ENCODE data around the gene TTLL11.
"Not testable (repeated sequence)": the region's sequence is repeated elsewhere in the genome, so short reads cannot be mapped to it uniquely, and the experiment has no call there.

Gene TTLL11

DNA sequence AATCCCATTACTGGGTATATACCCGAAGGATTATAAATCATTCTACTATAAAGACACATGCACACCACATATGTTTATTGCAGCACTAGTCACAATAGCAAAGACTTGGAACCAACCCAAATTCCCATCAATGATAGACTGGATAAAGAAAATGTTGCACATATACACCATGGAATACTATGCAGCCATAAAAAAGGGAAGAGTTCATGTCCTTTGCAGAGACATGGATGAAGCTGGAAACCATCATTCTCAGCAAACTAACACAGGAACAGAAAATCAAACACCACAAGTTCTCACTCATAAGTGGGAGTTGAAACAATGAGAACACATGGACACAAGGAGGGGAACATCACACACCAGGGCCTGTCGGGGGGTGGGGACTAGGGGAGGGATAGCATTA, 198.7 kb downstream of the TTLL11 start:
- not testable (repeated sequence) for DNase-seq

DNA sequence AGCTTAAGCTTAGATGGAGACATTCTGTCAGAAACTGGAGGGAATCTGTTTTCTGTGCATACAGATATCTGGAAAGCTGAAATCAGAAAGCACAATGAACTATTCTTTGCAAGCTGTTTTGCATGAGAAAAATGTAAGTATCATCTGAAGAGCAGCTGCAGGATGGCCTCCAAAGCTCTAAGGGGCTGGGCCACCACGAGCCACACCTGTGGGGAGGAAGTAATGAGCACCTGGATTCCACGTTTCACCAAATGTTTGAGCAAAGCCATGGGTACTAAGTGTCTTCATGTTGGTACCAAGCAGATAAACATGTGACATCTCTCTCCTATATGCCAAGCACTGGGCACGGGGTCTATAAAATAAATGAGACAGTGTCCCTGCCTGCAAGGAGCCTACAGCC, 199.3 kb downstream of the TTLL11 start:
- DNase-seq = no peak

GRCh38 chr9:121892706-121893105, 200.4 kb downstream of the TTLL11 start:
- no peak for DNase-seq

GRCh38 chr9:121890746-121891145, 202.4 kb downstream of the TTLL11 start:
- DNase-seq = no peak

DNA sequence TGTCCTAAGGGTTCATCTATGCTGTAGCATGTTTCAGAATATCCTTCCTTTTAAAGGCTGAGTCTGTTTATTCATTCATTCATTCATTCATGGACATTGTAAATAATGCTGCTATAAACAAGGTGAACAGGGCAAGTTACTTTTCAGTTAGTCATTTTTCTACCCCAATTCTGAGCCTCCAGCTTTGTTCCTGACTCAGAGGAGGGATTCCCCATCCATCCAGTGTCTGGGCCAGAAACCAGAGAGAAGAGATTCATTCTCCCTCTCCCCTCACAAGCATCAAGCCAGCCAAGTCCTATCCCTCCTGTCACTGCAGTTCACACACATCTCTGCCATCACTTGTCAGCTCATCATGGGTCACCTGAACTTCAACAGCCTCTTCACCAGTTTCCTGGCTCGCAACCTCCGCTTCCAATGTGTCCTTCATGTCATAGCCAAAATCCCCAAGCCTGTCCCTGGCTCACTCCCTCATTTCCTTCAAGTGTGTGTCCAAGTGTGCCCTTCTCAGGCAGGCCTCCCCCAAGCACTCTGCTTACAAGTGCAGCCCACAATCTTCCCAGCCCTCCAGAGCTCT, 203.0 kb downstream of the TTLL11 start:
- no peak for DNase-seq

DNA sequence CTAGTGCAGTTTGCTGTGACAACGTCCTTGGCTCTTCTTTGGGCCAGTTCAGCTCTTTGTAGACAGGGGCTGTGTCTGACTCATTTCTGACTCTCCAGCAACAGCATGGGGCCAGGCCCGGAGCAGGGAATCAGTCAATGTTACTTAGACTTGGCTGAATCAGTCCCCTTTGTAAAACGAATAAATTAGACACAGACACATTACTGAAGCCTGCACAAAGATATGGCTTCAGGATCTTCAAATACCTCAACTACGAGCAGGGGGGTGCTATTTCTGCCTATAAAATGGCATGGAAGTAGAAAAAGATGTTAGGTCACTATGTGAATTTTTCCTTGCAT, 204.7 kb downstream of the TTLL11 start:
- DNase-seq = no peak

- no peak for DNase-seq
Measured at GRCh38 chr9:121887553-121888437, 205.3 kb downstream of the TTLL11 start.

DNA sequence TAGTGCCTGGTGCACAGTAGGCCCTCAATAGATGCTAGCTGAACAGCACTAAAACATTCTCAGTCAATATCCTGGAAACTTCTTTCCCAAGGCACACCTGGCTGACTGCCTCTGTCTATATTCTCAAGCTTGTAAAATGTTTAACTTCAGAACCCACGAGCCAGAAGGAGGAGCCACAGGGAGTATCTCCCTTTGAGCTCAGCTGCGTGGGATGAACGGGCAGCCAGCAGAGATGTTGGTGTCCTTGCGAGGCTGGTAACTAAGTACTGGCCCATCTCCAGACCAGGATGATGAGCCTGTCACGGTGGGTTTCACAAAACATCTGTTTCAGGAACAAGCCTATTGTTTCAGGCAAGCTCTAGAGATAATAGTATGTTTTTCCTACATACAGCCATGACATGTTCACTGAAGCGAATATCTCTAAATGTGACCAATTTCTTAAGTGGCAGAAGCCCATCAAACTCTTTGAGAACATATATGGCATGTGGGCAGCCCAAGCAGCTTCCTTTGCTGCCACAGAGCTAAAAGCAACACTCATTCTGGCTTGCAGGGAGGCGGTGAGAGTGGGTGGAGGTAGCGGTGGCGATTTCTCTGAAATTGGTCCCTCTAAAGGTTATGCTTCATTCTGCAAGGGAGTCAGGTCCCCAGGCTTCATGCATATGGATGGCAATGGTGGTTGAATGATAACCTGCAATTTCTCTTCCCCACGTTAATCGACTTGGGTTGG, 206.2 kb downstream of the TTLL11 start:
- no peak for DNase-seq

- DNase-seq = no peak
Measured at GRCh38 chr9:121885345-121885901, 207.7 kb downstream of the TTLL11 start.

DNA sequence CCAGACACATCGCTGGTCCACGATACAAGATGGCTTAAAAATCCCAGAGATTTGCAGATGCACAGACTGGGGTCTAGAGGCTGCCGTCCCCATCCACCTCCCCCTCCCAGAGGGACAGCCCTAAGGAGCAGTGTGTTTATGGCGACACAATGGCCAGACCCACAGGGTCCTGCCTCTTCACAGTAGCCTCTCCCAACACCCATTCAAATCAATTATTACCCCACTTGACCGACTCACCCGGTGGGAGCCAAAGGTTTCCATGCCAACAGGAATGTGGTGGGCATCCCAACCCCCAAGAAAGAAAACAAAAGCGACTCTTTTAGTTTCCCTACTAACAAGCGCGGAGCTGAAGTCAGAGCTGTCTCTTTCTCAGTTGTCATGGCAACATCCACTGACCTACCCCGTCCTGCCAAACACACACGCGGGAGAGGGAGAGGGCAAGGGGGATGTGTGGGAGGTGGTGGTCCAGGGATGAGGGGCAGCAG, 209.0 kb downstream of the TTLL11 start:
- no peak for DNase-seq

- no peak for DNase-seq
Measured at GRCh38 chr9:121883281-121884056, 209.6 kb downstream of the TTLL11 start.

- DNase-seq = no peak
Measured at GRCh38 chr9:121881920-121882500, 211.1 kb downstream of the TTLL11 start.

DNA sequence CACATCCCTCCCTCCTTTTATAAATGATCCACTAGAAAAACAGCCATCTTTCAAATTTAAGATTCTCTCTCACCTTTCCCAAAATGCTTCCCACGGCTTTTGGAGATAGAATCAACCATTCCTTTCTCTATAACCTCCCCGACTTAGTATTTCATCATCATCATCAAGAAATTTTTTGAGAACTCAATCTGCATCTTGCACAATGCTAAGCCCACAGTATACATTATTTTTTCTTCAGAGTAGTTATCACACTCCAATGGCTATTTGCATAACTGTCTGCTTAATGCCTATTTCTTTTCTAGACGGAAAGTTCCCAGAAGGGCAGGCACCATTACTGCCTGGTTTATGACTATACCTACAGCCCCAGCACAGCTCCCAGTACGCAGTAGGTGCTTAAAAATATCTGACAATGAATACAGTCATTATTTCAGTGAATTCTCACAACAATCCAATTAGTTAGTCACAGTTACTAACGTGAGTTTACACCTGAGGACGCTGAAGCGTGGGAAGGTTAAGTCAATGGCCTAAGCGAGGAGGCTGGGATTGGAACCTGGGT, 212.7 kb downstream of the TTLL11 start:
- DNase-seq = no peak

- DNase-seq = no peak
Measured at GRCh38 chr9:121878271-121878822, 214.8 kb downstream of the TTLL11 start.

GRCh38 chr9:121876658-121877271, 216.3 kb downstream of the TTLL11 start:
- no peak for DNase-seq

DNA sequence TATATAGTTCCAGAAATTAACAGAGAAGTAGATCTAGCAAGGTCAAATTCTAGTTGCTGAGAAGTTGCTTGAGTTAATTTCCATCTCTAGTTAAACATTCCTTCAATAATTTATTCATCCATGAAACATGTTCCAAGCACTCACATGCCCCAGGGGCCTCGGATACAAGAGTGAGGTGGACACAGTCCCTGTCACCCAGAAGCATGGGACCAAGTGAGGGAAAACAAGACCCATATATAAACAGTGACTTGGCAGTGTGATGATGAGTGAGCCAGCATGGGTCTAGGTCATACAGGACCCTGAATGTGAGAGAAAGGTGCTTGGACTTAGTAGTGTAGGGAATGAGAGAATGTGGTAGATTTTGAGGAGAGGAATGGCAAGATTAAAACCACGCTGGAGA, 216.9 kb downstream of the TTLL11 start:
- no peak for DNase-seq

DNA sequence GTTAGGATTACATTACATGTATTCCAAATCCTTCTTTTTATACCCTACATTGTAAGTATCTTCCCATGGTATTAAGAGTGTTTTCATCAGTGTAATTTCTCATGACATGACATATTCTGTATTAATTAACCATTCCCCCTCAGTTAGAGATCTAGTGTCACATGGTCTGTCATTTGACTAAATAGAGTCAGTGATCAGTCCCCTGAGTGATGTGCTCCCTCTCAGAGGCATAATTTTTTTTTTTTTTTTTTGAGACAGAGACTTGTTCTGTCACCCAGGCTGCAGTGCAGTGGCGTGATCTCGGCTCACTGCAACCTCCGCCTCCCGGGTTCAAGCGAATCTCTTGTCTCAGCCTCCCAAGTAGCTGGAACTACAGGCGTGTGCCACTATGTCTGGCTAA, 218.6 kb downstream of the TTLL11 start:
- no peak for DNase-seq

- DNase-seq = no peak
Measured at GRCh38 chr9:121871431-121872025, 221.6 kb downstream of the TTLL11 start.

DNA sequence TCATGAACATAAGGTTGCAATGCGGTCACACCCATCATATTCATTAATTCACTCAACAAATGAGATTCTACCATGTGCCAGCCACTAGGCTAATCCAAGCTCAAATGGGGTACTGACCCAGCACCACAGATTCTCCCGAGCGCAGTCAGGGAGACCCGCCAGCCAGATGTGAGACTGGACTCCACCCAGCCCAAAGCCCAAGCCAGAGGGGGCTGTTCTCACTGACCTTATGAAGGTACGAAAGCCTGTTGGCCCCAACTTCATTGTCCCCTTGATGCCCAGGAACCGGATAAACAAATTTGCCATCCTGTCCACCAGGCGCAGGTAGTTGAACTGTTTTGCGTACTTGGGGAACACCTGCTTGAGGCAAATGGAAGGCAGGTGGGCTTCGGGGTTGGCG, 222.8 kb downstream of the TTLL11 start:
- DNase-seq = no peak

- no peak for DNase-seq
Measured at GRCh38 chr9:121868626-121869025, 224.5 kb downstream of the TTLL11 start.

- no peak for DNase-seq
Measured at GRCh38 chr9:121866927-121867326, 226.2 kb downstream of the TTLL11 start.
